Thyroid gland (tissue), 4 donors: Measurements from ENCODE around the gene ABCF2.

Experiments
- CTCF ChIP-seq, 6 experiments: fragments of 200-600 bp in 3 of 6; fragments of 450-650 bp in 3 of 6; sonication (generic) in 3 of 6; IDR thresholded peaks; one replicate each; pipeline ENCODE4 v1.5.1; 2016 to 2019; ENCODE audit warnings: antibody characterized with exemption in 6 of 6, mild to moderate bottlenecking in 2 of 6, inconsistent platforms in 1 of 6, moderate library complexity in 1 of 6
- POLR2A ChIP-seq, 2 donors: fragments of 450-650 bp; IDR thresholded peaks; one replicate each; pipeline ENCODE4 v1.6.1; 2017; ENCODE audit warnings: antibody characterized with exemption in 2 of 2, mild to moderate bottlenecking in 2 of 2, moderate library complexity in 1 of 2

- TF ChIP-seq POLR2A (IDR thresholded peaks at IDR 0.05) (no peak), CTCF (IDR thresholded peaks at IDR 0.05) (no peak)
Observed at GRCh38 chr7:151250181-151251132, 23.5 kb upstream of the ABCF2 start.
